ENCODE data around the gene C1QTNF3. TPM values are rescaled to one million over a fixed set of nuclear protein-coding genes. Genes with fewer than 3 reads are reported as not detected.

Gene C1QTNF3
- total and polyA plus RNA-seq, 2 donors (not counting 3 experiments of a cell fraction or from before 2014, with no cell fraction given): 1.6 TPM

DNA sequence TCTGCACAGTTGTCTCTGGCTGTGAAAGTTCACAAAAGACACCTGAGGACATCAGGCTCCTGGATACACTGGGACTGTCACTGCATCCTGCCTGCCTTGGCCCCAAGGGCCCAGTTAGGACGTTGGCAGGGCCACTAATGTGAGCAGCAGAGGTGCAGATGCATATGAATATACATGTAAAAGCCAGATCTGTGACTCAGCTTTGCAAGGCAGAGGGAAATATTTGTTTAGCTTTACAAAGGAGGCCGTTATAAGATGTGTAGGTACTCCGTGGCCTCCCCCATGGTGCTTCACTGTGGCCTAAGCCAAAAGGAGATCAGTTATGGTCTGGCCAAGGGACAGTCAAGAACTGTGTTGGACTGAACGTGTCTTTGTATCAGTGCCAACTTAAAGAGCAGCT, 4.1 kb upstream of the C1QTNF3 start:
- H3K36me3 ChIP-seq (ENCODE audit: control insufficient read depth in 2 of 2, extremely low read depth in 1 of 2, insufficient read depth in 2 of 2, low read length in 2 of 2): no peaks in the 10 kb centered on the region
- H3K9ac ChIP-seq (replicated peaks; ENCODE audit: extremely low read depth, insufficient read depth, low read length): no peak overlapping the region
- dilution Hi-C loops (cut with MboI; ENCODE audit: extremely low pct_ligation_motif_present, low sequenced_read_pairs) (no loop called here), intact Hi-C loops (cut with micrococcal nuclease) (no loop called here)
- DNase-seq (ENCODE audit: low read depth, low spot score): no peak
- CTCF ChIA-PET: no interaction called here
- POLR2A ChIA-PET: no interaction called here
- TF ChIP-seq, protein P1, sequence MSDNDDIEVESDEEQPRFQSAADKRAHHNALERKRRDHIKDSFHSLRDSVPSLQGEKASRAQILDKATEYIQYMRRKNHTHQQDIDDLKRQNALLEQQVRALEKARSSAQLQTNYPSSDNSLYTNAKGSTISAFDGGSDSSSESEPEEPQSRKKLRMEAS (IDR thresholded peaks at IDR 0.05; ENCODE audit: insufficient read depth, insufficient read length): no peak
- no peak for TF ChIP-seq FOS (IDR thresholded peaks at IDR 0.05; ENCODE audit: borderline replicate concordance, insufficient read depth, low read length)
- no peak overlapping the region for H3K27ac ChIP-seq (ENCODE audit: insufficient read depth, low read depth, low read length)
- no peak overlapping the region for H2AFZ ChIP-seq (ENCODE audit: low read depth, low read length)
- H3K9me1 ChIP-seq (replicated peaks; ENCODE audit: control insufficient read depth, extremely low read depth, insufficient read depth, low read length): no peaks in the 10 kb centered on the region
- H3K27me3 ChIP-seq (ENCODE audit: control insufficient read depth in 2 of 2, insufficient read depth in 2 of 2, low read length in 2 of 2): no peaks in the 10 kb centered on the region
- H3K4me2 ChIP-seq (ENCODE audit: insufficient read depth, low read length): no peak overlapping the region
- H3K4me3 ChIP-seq (replicated peaks in 1 of 3; ENCODE audit: insufficient read depth in 1 of 3, low read depth in 1 of 3, low read length in 3 of 3): no peak overlapping the region
- H3K4me1 ChIP-seq (ENCODE audit: control insufficient read depth, extremely low read depth, insufficient read depth, low read length): peaks cover 21% of the 10 kb centered on the region
- BruUV-seq (replicated peaks): no TSS peak
- H4K20me1 ChIP-seq (replicated peaks; ENCODE audit: control insufficient read depth, extremely low read depth, insufficient read depth, low read length): no peaks in the 10 kb centered on the region
- H3K79me2 ChIP-seq (ENCODE audit: control insufficient read depth, insufficient read depth, low read length): no peaks in the 10 kb centered on the region
- H3K9me3 ChIP-seq (replicated peaks; ENCODE audit: control insufficient read depth, insufficient read depth, low read length): no peaks in the 10 kb centered on the region
- FAIRE-seq: no peak

- dilution Hi-C loops (cut with MboI; ENCODE audit: extremely low pct_ligation_motif_present, low sequenced_read_pairs): no loop called here
- H3K4me2 ChIP-seq (ENCODE audit: insufficient read depth, low read length): no peak overlapping the region
These were observed 3.0 kb upstream of the C1QTNF3 start for GRCh38 chr5:34045996-34046395.

More at GRCh38 chr5:34045996-34046395, 3.0 kb upstream of the C1QTNF3 start:
- no peaks in the 10 kb centered on the region for H3K9me1 ChIP-seq (replicated peaks; ENCODE audit: control insufficient read depth, extremely low read depth, insufficient read depth, low read length)
- FAIRE-seq: no peak
- no peaks in the 10 kb centered on the region for H4K20me1 ChIP-seq (replicated peaks; ENCODE audit: control insufficient read depth, extremely low read depth, insufficient read depth, low read length)
- no TSS peak for BruUV-seq (replicated peaks)
- H3K9ac ChIP-seq (replicated peaks; ENCODE audit: extremely low read depth, insufficient read depth, low read length): no peak overlapping the region
- CTCF ChIA-PET: no interaction called here
- no peak overlapping the region for H3K27ac ChIP-seq (ENCODE audit: insufficient read depth, low read depth, low read length)
- H3K79me2 ChIP-seq (ENCODE audit: control insufficient read depth, insufficient read depth, low read length): no peaks in the 10 kb centered on the region
- no peaks in the 10 kb centered on the region for H3K36me3 ChIP-seq (ENCODE audit: control insufficient read depth in 2 of 2, extremely low read depth in 1 of 2, insufficient read depth in 2 of 2, low read length in 2 of 2)
- intact Hi-C loops (cut with micrococcal nuclease): no loop called here
- H3K27me3 ChIP-seq (ENCODE audit: control insufficient read depth in 2 of 2, insufficient read depth in 2 of 2, low read length in 2 of 2): no peaks in the 10 kb centered on the region
- peaks cover 25% of the 10 kb centered on the region for H3K4me1 ChIP-seq (ENCODE audit: control insufficient read depth, extremely low read depth, insufficient read depth, low read length)
- no peaks in the 10 kb centered on the region for H3K9me3 ChIP-seq (replicated peaks; ENCODE audit: control insufficient read depth, insufficient read depth, low read length)
- POLR2A ChIA-PET: no interaction called here
- no peak overlapping the region for H2AFZ ChIP-seq (ENCODE audit: low read depth, low read length)
- H3K4me3 ChIP-seq (replicated peaks in 1 of 3; ENCODE audit: insufficient read depth in 1 of 3, low read depth in 1 of 3, low read length in 3 of 3): no peak overlapping the region
- TF ChIP-seq MYC (IDR thresholded peaks at IDR 0.05; ENCODE audit: low read depth, low read length) (no peak), POLR2AphosphoS5 (IDR thresholded peaks at IDR 0.05; ENCODE audit: insufficient read depth, low read depth, low read length) (no peak), EZH2 (IDR thresholded peaks at IDR 0.05; ENCODE audit: borderline replicate concordance, low read depth, low read length, severe bottlenecking) (no peak), GATA2 (IDR thresholded peaks at IDR 0.05; ENCODE audit: insufficient read depth, insufficient read length, low read depth, low read length) (no peak), POLR2A (IDR thresholded peaks at IDR 0.05; ENCODE audit: low read depth, low read length) (no peak), JUN (IDR thresholded peaks at IDR 0.05; ENCODE audit: borderline replicate concordance, insufficient read depth, insufficient read length, low read depth) (no peak), FOS (IDR thresholded peaks at IDR 0.05; ENCODE audit: borderline replicate concordance, insufficient read depth, low read length) (no peak)
- TF ChIP-seq, protein P2, sequence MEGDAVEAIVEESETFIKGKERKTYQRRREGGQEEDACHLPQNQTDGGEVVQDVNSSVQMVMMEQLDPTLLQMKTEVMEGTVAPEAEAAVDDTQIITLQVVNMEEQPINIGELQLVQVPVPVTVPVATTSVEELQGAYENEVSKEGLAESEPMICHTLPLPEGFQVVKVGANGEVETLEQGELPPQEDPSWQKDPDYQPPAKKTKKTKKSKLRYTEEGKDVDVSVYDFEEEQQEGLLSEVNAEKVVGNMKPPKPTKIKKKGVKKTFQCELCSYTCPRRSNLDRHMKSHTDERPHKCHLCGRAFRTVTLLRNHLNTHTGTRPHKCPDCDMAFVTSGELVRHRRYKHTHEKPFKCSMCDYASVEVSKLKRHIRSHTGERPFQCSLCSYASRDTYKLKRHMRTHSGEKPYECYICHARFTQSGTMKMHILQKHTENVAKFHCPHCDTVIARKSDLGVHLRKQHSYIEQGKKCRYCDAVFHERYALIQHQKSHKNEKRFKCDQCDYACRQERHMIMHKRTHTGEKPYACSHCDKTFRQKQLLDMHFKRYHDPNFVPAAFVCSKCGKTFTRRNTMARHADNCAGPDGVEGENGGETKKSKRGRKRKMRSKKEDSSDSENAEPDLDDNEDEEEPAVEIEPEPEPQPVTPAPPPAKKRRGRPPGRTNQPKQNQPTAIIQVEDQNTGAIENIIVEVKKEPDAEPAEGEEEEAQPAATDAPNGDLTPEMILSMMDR (IDR thresholded peaks at IDR 0.05; ENCODE audit: extremely low read depth in 1 of 2, insufficient read depth in 1 of 2, low read depth in 1 of 2, low read length in 2 of 2): no peak
- TF ChIP-seq, protein P1 (IDR thresholded peaks at IDR 0.05; ENCODE audit: insufficient read depth, insufficient read length): no peak
- DNase-seq (ENCODE audit: low read depth, low spot score): no peak
